LNCaP clone FGC (cell line): Measurements from ENCODE around the gene PRSS56.

Source experiments
- DNase-seq: peaks from one replicate; pipeline ENCODE4 v3.0.0-alpha.2; 2011; ENCODE audit warnings: low read depth
- H3K4me3 ChIP-seq: 2 replicates; pipeline ENCODE4 v1.5.1; 2011; ENCODE audit warnings: mild to moderate bottlenecking, low read depth, low read length, control low read depth
- TF ChIP-seq, protein P1 (sequence below): IDR thresholded peaks from 2 replicates; pipeline ENCODE4 v1.5.1; 2012; ENCODE audit warnings: mild to moderate bottlenecking; ENCODE audit not compliant: control insufficient read depth, insufficient read depth; ENCODE audit errors: extremely low read depth

The PRSS56 gene

DNA sequence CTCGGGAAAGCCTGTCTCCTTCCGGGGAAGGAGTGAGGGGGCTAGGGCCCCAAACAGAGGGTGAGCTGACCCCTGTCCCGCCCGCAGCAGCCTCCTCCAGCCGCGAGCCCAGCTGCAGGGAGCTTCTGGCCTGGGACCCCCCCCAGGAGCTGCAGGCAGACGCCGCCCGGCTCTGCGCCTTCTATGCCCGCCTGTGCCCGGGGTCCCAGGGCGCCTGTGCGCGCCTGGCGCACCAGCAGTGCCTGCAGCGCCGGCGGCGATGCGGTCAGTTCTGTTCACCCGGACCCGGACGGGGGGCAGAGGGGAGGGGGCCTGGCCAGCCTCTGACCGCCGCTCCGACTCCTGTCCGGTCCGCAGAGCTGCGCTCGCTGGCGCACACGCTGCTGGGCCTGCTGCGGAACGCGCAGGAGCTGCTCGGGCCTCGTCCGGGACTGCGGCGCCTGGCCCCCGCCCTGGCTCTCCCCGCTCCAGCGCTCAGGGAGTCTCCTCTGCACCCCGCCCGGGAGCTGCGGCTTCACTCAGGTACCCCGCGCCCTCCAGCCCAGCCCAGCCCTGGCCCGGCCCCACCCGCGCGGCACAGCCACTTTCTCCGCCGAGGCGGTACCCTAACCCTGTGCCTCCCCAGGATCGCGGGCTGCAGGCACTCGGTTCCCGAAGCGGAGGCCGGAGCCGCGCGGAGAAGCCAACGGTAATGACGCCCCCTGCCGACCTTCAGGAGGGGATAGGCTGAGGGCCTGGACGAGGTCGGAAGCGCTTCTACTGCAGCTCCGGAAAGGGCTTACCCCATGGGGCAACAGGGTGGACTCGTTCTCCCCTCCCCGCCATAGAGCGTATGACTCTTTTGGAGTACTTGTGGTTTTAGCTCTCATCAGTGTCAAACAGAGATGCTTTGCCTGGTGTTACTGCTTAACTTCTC lies 3.8 kb downstream of the PRSS56 start:
- TF ChIP-seq, protein P1, sequence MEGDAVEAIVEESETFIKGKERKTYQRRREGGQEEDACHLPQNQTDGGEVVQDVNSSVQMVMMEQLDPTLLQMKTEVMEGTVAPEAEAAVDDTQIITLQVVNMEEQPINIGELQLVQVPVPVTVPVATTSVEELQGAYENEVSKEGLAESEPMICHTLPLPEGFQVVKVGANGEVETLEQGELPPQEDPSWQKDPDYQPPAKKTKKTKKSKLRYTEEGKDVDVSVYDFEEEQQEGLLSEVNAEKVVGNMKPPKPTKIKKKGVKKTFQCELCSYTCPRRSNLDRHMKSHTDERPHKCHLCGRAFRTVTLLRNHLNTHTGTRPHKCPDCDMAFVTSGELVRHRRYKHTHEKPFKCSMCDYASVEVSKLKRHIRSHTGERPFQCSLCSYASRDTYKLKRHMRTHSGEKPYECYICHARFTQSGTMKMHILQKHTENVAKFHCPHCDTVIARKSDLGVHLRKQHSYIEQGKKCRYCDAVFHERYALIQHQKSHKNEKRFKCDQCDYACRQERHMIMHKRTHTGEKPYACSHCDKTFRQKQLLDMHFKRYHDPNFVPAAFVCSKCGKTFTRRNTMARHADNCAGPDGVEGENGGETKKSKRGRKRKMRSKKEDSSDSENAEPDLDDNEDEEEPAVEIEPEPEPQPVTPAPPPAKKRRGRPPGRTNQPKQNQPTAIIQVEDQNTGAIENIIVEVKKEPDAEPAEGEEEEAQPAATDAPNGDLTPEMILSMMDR, result peak; percentile 40; the same call in 1 of the 2 replicates
- no peak for DNase-seq
- no peak overlapping the region for H3K4me3 ChIP-seq

GRCh38 chr2:232524771-232525170 lies 4.6 kb downstream of the PRSS56 start:
- H3K4me3 ChIP-seq, result no peak overlapping the region
- DNase-seq, result no peak
- TF ChIP-seq, protein P1, result no peak

- TF ChIP-seq, protein P1, result no peak
- no peak overlapping the region for H3K4me3 ChIP-seq
Measured at GRCh38 chr2:232525199-232525598, 5.0 kb downstream of the PRSS56 start.

GRCh38 chr2:232525791-232526371 lies 5.7 kb downstream of the PRSS56 start, which contains the start of gene CHRND:
CHRND (plus strand) TSS chr2:232526160; CDS start chr2:232526216, 56 bp downstream.
- H3K4me3 ChIP-seq, result no peak within 1 kb of the TSS
- no peak for DNase-seq
- TF ChIP-seq, protein P1, result no peak

More at GRCh38 chr2:232525199-232525598, 5.0 kb downstream of the PRSS56 start:
- DNase-seq, result no peak

GRCh38 chr2:232526372-232526941 lies 6.3 kb downstream of the PRSS56 start:
- TF ChIP-seq, protein P1, result no peak
- no peak overlapping the region for H3K4me3 ChIP-seq
- no peak for DNase-seq

GRCh38 chr2:232527905-232528470 lies 7.8 kb downstream of the PRSS56 start:
- H3K4me3 ChIP-seq, result no peak overlapping the region
- TF ChIP-seq, protein P1, result no peak
- no peak for DNase-seq
